H1 (cell line): ENCODE measurements around the gene RNF208. TPM values are rescaled to one million over a fixed set of nuclear protein-coding genes. Genes with fewer than 3 reads are reported as not detected.

Source experiments
- CBX8 ChIP-seq: fragments of 300-800, 300-1000 bp; sonication (generic); IDR thresholded peaks from 2 replicates; pipeline ENCODE4 v1.7.1; 2016; ENCODE audit warnings: low read depth, low read length, borderline replicate concordance
- CEBPB ChIP-seq: IDR thresholded peaks from 2 replicates; pipeline ENCODE4 v1.6.1; 2012; ENCODE audit warnings: low read depth, low read length
- CTBP2 ChIP-seq: IDR thresholded peaks from 2 replicates; pipeline ENCODE4 v1.7.0; 2011; ENCODE audit warnings: borderline replicate concordance, mild to moderate bottlenecking, moderate library complexity, mixed read lengths, low read length; ENCODE audit not compliant: insufficient read depth, insufficient read length
- EP300 ChIP-seq, 2 experiments: IDR thresholded peaks; 1 replicate in 1 of 2; 2 replicates in 1 of 2; pipeline ENCODE4 v1.6.1; 2011 to 2012; ENCODE audit warnings: low read depth in 2 of 2, low read length in 2 of 2, mild to moderate bottlenecking in 2 of 2, borderline replicate concordance in 1 of 2, inconsistent platforms in 1 of 2, moderate library complexity in 1 of 2
- RAD21 ChIP-seq, 2 experiments: IDR thresholded peaks in 1 of 2; conservative IDR thresholded peaks in 1 of 2; 2 replicates each; pipeline ENCODE4 v1.6.1; 2011; ENCODE audit warnings: low read depth in 2 of 2, low read length in 2 of 2, improper control_type of control experiment in 1 of 2, inconsistent platforms in 1 of 2, mild to moderate bottlenecking in 1 of 2, moderate library complexity in 1 of 2
- SIX5 ChIP-seq: IDR thresholded peaks from 2 replicates; pipeline ENCODE4 v1.6.1; 2011; ENCODE audit warnings: mild to moderate bottlenecking, low read depth, low read length
- polyA plus RNA-seq, 7 experiments: library from polyadenylated mRNA; depleted of rRNA in 3 of 7; stranded (reverse) in 5 of 7; unstranded in 2 of 7; fragments of >200 nt in 5 of 7; fragments of 200-250 nt in 2 of 7; gene quantifications; 1 replicate in 5 of 7; 2 replicates in 1 of 7; 4 replicates in 1 of 7; pipeline versions ENCODE4 v1.2.1 to v1.2.3, GENCODE V29; 2011 to 2013; ENCODE audit warnings: missing spikeins in 2 of 7, mixed read lengths in 2 of 7
- total RNA-seq: library from RNA; stranded (reverse); fragmentation: NEBNext Ultra II Directional; extraction: Animal tissue kit (Norgen Biotek cat#: 25700); gene quantifications from 2 replicates; pipeline ENCODE4 v1.2.1, GENCODE V29; 2021
- TF ChIP-seq, protein P1 (sequence below): fragments of 300-600 bp; sonication (generic); IDR thresholded peaks from 2 replicates; pipeline ENCODE4 v1.7.1; 2012; ENCODE audit warnings: low read length, moderate library complexity, mild to moderate bottlenecking, inconsistent platforms; ENCODE audit not compliant: insufficient replicate concordance
- TF ChIP-seq, protein P2 (sequence below), 3 experiments: IDR thresholded peaks; 1 replicate in 2 of 3; 2 replicates in 1 of 3; pipeline versions ENCODE4 v1.5.1 to v1.6.1; 2011; ENCODE audit warnings: low read length in 3 of 3, mild to moderate bottlenecking in 3 of 3, inconsistent platforms in 2 of 3, low read depth in 1 of 3, moderate library complexity in 1 of 3; ENCODE audit not compliant: insufficient read depth in 1 of 3; ENCODE audit errors: control extremely low read depth in 1 of 3

RNF208 gene
- total and polyA plus RNA-seq, 2 of the 8 experiments (the other 6 are each of a cell fraction or from before 2014, with no cell fraction given) = 2.7 to 7.7 TPM

GRCh38 chr9:137185921-137186320 lies 36.1 kb downstream of the RNF208 start (continued):
- TF ChIP-seq, protein P1, sequence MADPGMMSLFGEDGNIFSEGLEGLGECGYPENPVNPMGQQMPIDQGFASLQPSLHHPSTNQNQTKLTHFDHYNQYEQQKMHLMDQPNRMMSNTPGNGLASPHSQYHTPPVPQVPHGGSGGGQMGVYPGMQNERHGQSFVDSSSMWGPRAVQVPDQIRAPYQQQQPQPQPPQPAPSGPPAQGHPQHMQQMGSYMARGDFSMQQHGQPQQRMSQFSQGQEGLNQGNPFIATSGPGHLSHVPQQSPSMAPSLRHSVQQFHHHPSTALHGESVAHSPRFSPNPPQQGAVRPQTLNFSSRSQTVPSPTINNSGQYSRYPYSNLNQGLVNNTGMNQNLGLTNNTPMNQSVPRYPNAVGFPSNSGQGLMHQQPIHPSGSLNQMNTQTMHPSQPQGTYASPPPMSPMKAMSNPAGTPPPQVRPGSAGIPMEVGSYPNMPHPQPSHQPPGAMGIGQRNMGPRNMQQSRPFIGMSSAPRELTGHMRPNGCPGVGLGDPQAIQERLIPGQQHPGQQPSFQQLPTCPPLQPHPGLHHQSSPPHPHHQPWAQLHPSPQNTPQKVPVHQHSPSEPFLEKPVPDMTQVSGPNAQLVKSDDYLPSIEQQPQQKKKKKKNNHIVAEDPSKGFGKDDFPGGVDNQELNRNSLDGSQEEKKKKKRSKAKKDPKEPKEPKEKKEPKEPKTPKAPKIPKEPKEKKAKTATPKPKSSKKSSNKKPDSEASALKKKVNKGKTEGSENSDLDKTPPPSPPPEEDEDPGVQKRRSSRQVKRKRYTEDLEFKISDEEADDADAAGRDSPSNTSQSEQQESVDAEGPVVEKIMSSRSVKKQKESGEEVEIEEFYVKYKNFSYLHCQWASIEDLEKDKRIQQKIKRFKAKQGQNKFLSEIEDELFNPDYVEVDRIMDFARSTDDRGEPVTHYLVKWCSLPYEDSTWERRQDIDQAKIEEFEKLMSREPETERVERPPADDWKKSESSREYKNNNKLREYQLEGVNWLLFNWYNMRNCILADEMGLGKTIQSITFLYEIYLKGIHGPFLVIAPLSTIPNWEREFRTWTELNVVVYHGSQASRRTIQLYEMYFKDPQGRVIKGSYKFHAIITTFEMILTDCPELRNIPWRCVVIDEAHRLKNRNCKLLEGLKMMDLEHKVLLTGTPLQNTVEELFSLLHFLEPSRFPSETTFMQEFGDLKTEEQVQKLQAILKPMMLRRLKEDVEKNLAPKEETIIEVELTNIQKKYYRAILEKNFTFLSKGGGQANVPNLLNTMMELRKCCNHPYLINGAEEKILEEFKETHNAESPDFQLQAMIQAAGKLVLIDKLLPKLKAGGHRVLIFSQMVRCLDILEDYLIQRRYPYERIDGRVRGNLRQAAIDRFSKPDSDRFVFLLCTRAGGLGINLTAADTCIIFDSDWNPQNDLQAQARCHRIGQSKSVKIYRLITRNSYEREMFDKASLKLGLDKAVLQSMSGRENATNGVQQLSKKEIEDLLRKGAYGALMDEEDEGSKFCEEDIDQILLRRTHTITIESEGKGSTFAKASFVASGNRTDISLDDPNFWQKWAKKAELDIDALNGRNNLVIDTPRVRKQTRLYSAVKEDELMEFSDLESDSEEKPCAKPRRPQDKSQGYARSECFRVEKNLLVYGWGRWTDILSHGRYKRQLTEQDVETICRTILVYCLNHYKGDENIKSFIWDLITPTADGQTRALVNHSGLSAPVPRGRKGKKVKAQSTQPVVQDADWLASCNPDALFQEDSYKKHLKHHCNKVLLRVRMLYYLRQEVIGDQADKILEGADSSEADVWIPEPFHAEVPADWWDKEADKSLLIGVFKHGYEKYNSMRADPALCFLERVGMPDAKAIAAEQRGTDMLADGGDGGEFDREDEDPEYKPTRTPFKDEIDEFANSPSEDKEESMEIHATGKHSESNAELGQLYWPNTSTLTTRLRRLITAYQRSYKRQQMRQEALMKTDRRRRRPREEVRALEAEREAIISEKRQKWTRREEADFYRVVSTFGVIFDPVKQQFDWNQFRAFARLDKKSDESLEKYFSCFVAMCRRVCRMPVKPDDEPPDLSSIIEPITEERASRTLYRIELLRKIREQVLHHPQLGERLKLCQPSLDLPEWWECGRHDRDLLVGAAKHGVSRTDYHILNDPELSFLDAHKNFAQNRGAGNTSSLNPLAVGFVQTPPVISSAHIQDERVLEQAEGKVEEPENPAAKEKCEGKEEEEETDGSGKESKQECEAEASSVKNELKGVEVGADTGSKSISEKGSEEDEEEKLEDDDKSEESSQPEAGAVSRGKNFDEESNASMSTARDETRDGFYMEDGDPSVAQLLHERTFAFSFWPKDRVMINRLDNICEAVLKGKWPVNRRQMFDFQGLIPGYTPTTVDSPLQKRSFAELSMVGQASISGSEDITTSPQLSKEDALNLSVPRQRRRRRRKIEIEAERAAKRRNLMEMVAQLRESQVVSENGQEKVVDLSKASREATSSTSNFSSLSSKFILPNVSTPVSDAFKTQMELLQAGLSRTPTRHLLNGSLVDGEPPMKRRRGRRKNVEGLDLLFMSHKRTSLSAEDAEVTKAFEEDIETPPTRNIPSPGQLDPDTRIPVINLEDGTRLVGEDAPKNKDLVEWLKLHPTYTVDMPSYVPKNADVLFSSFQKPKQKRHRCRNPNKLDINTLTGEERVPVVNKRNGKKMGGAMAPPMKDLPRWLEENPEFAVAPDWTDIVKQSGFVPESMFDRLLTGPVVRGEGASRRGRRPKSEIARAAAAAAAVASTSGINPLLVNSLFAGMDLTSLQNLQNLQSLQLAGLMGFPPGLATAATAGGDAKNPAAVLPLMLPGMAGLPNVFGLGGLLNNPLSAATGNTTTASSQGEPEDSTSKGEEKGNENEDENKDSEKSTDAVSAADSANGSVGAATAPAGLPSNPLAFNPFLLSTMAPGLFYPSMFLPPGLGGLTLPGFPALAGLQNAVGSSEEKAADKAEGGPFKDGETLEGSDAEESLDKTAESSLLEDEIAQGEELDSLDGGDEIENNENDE = no peak
- TF ChIP-seq CBX8 = no peak
- TF ChIP-seq SIX5 = no peak
- TF ChIP-seq, protein P2, sequence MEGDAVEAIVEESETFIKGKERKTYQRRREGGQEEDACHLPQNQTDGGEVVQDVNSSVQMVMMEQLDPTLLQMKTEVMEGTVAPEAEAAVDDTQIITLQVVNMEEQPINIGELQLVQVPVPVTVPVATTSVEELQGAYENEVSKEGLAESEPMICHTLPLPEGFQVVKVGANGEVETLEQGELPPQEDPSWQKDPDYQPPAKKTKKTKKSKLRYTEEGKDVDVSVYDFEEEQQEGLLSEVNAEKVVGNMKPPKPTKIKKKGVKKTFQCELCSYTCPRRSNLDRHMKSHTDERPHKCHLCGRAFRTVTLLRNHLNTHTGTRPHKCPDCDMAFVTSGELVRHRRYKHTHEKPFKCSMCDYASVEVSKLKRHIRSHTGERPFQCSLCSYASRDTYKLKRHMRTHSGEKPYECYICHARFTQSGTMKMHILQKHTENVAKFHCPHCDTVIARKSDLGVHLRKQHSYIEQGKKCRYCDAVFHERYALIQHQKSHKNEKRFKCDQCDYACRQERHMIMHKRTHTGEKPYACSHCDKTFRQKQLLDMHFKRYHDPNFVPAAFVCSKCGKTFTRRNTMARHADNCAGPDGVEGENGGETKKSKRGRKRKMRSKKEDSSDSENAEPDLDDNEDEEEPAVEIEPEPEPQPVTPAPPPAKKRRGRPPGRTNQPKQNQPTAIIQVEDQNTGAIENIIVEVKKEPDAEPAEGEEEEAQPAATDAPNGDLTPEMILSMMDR (IDR thresholded peaks at IDR 0.05; ENCODE audit: control extremely low read depth in 1 of 3, insufficient read depth in 1 of 3, low read depth in 1 of 3, low read length in 3 of 3) = no peak
- TF ChIP-seq EP300 (IDR thresholded peaks at IDR 0.05; ENCODE audit: borderline replicate concordance in 1 of 2, low read depth in 2 of 2, low read length in 2 of 2) = no peak
- TF ChIP-seq CEBPB = no peak
- no peak for TF ChIP-seq CTBP2
- TF ChIP-seq RAD21 (IDR thresholded peaks at IDR 0.05 in 1 of 2, conservative IDR thresholded peaks at IDR 0.05 in 1 of 2; ENCODE audit: low read depth in 2 of 2, low read length in 2 of 2) = no peak
